Fibroblast of villous mesenchyme (primary cell): ENCODE data around the gene RARRES2. TPM values are rescaled to one million over a fixed set of nuclear protein-coding genes. Genes with fewer than 3 reads are reported as not detected.

Source experiments
- DNase-seq: peaks from one replicate; pipeline ENCODE4 v3.0.0-alpha.2; 2010; ENCODE audit warnings: low read depth
- H3K4me3 ChIP-seq: 2 replicates; pipeline ENCODE4 v1.5.1; 2011; ENCODE audit warnings: low read depth, mild to moderate bottlenecking, low read length
- CTCF ChIP-seq: IDR thresholded peaks from 2 replicates; pipeline ENCODE4 v1.5.1; 2012; ENCODE audit warnings: low read depth, mild to moderate bottlenecking, low read length; ENCODE audit not compliant: insufficient read depth
- total RNA-seq: library from RNA; depleted of rRNA; stranded (reverse); fragments of >200 nt; gene quantifications from 2 replicates; pipeline ENCODE4 v1.2.3, GENCODE V29; 2012

RARRES2 gene
- total RNA-seq, 1 donor = 185 TPM

GRCh38 chr7:150360363-150361058 lies 19.1 kb upstream of the RARRES2 start:
- no peak for TF ChIP-seq CTCF
- H3K4me3 ChIP-seq = no peak overlapping the region
- no peak for DNase-seq

GRCh38 chr7:150359622-150360362 lies 18.4 kb upstream of the RARRES2 start:
- no peak for DNase-seq
- no peak overlapping the region for H3K4me3 ChIP-seq
- no peak for TF ChIP-seq CTCF

- TF ChIP-seq CTCF = no peak
- H3K4me3 ChIP-seq = no peak overlapping the region
- DNase-seq = no peak
Observed at GRCh38 chr7:150358988-150359621, 17.7 kb upstream of the RARRES2 start.

GRCh38 chr7:150358433-150358832 lies 17.0 kb upstream of the RARRES2 start:
- TF ChIP-seq CTCF = no peak
- DNase-seq = no peak
- H3K4me3 ChIP-seq = no peak overlapping the region

- no peak for TF ChIP-seq CTCF
- H3K4me3 ChIP-seq = no peak overlapping the region
- DNase-seq = no peak
Observed at GRCh38 chr7:150357771-150358427, 16.5 kb upstream of the RARRES2 start.

- no peak for TF ChIP-seq CTCF
- no peak for DNase-seq
- no peak overlapping the region for H3K4me3 ChIP-seq
Observed at GRCh38 chr7:150357270-150357669, 15.8 kb upstream of the RARRES2 start.
